Activated CD8-positive, alpha-beta T cell treated with anti-CD3 and anti-CD28 coated beads, Interleukin-2, amount 10 ng/mL, durations not matched to agents 7 days and 5 days (primary cell): ENCODE results near the gene RABEP1. TPM values are rescaled to one million over a fixed set of nuclear protein-coding genes. Genes with fewer than 3 reads are reported as not detected.
A peak's percentile ranks its signal among the peaks of the same experiment; 100 is the strongest.

Experiments
- ATAC-seq: fragments of 150-1000 bp; cut with Tn5 transposase; one replicate; pipeline ENCODE4 v1.10.0; 2021; ENCODE audit warnings: moderate library complexity
- CTCF ChIA-PET: fragments of 350-600 bp; sonication (Branson Sonifier 250); formaldehyde crosslinking; loops from one replicate; lab custom pipeline; 2021; ENCODE audit warnings: antibody characterized with exemption; lab: Charles Lee
- POLR2A ChIA-PET: fragments of 350-600 bp; sonication (Branson Sonifier 250); formaldehyde crosslinking; loops from one replicate; lab custom pipeline; 2021; ENCODE audit warnings: antibody characterized with exemption; lab: Charles Lee
- DNase-seq: peaks from one replicate; pipeline ENCODE4 v3.0.0-alpha.2; 2020
- H3K27ac Mint-ChIP-seq: one replicate; pipeline ENCODE4 v1.8.0; 2021; ENCODE audit warnings: mild to moderate bottlenecking, mixed read lengths
- H3K27me3 Mint-ChIP-seq: one replicate; pipeline ENCODE4 v1.8.0; 2021; ENCODE audit warnings: low read depth, mixed read lengths
- H3K36me3 Mint-ChIP-seq: one replicate; pipeline ENCODE4 v1.8.0; 2021; ENCODE audit warnings: low read depth, mixed read lengths
- H3K4me1 Mint-ChIP-seq: one replicate; pipeline ENCODE4 v1.8.0; 2021; ENCODE audit warnings: low read depth, mixed read lengths
- H3K4me3 Mint-ChIP-seq: one replicate; pipeline ENCODE4 v1.8.0; 2021; ENCODE audit warnings: mild to moderate bottlenecking, mixed read lengths
- H3K9me3 Mint-ChIP-seq: one replicate; pipeline ENCODE4 v1.8.0; 2022; ENCODE audit warnings: mixed read lengths; ENCODE audit not compliant: insufficient read depth
- total RNA-seq, 2 experiments: library from RNA; stranded (reverse); gene quantifications; one replicate each; pipeline ENCODE4 v1.2.3, GENCODE V29; 2021

RABEP1 gene
- total RNA-seq, 2 experiments from 2014 or later, result 37.5 to 37.8 TPM

GRCh38 chr17:5282642-5283217 is 646 bp downstream of the RABEP1 start:
- peaks cover 24% of the 10 kb centered on the region for H3K4me1 Mint-ChIP-seq
- no peaks in the 10 kb centered on the region for H3K9me3 Mint-ChIP-seq
- ChIA-PET POLR2A (interaction anchor here (0.5 to 1.4 kb wide), 4 partner anchors 15 to 186 kb away, joined by 3 read pairs; partner anchors contain the start of gene DHX33), CTCF (interaction anchor here (1.0 to 2.4 kb wide), 4 partner anchors 24 to 156 kb away, joined by 3 to 10 read pairs (median 4); partner anchors contain the start of gene C1QBP)
- H3K27me3 Mint-ChIP-seq, result no peaks in the 10 kb centered on the region
- H3K4me3 Mint-ChIP-seq, result peak overlapping the region; percentile 87
- DNase-seq, result peak; percentile 47
- peak overlapping the region; percentile 87 for H3K27ac Mint-ChIP-seq
- peaks cover 11% of the 10 kb centered on the region for H3K36me3 Mint-ChIP-seq
- ATAC-seq, result peak; percentile 45

- CTCF ChIA-PET, result interaction anchor here (1.2 to 2.4 kb wide), 3 partner anchors 23 to 155 kb away, joined by 3 to 10 read pairs (median 4); partner anchors contain the start of gene C1QBP
- H3K4me3 Mint-ChIP-seq, result peak overlapping the region; percentile 87
Measured at GRCh38 chr17:5283571-5284315, 1.7 kb downstream of the RABEP1 start.

GRCh38 chr17:5284681-5285080 is 2.6 kb downstream of the RABEP1 start:
- CTCF ChIA-PET, result no interaction called here
- H3K4me1 Mint-ChIP-seq, result peaks cover 33% of the 10 kb centered on the region

More at GRCh38 chr17:5283571-5284315, 1.7 kb downstream of the RABEP1 start:
- Mint-ChIP-seq H3K9me3 (no peaks in the 10 kb centered on the region), H3K27me3 (no peaks in the 10 kb centered on the region), H3K36me3 (peaks cover 13% of the 10 kb centered on the region), H3K27ac (peak overlapping the region; percentile 17), H3K4me1 (peaks cover 28% of the 10 kb centered on the region)
- ATAC-seq, result no peak
- no peak for DNase-seq
- POLR2A ChIA-PET, result interaction anchor here (0.6 to 1.2 kb wide), 7 partner anchors 13 to 233 kb away, joined by 3 to 5 read pairs (median 3); partner anchors contain the start of gene NUP88

GRCh38 chr17:5286846-5287245 is 4.8 kb downstream of the RABEP1 start:
- POLR2A ChIA-PET, result no interaction called here
- peaks cover 27% of the 10 kb centered on the region for H3K4me1 Mint-ChIP-seq
- H3K36me3 Mint-ChIP-seq, result peaks cover 13% of the 10 kb centered on the region
- ATAC-seq, result no peak
- no peak overlapping the region for H3K4me3 Mint-ChIP-seq
- no peaks in the 10 kb centered on the region for H3K9me3 Mint-ChIP-seq
- DNase-seq, result no peak
- no peak overlapping the region for H3K27ac Mint-ChIP-seq
- H3K27me3 Mint-ChIP-seq, result no peaks in the 10 kb centered on the region
- CTCF ChIA-PET, result no interaction called here

More at GRCh38 chr17:5284681-5285080, 2.6 kb downstream of the RABEP1 start:
- H3K9me3 Mint-ChIP-seq, result no peaks in the 10 kb centered on the region
- no peak overlapping the region for H3K4me3 Mint-ChIP-seq
- no peak for ATAC-seq
- no peak overlapping the region for H3K27ac Mint-ChIP-seq
- no peak for DNase-seq
- POLR2A ChIA-PET, result interaction anchor here (0.6 to 1.2 kb wide), 3 partner anchors 25 to 135 kb away, joined by 3 read pairs; partner anchors contain the start of gene NUP88
- no peaks in the 10 kb centered on the region for H3K27me3 Mint-ChIP-seq
- H3K36me3 Mint-ChIP-seq, result peaks cover 13% of the 10 kb centered on the region

- POLR2A ChIA-PET, result no interaction called here
Measured at GRCh38 chr17:5291683-5292350, 9.7 kb downstream of the RABEP1 start.

GRCh38 chr17:5297245-5297644 is 15.2 kb downstream of the RABEP1 start:
- Mint-ChIP-seq H3K4me3 (no peak overlapping the region), H3K27ac (no peak overlapping the region), H3K36me3 (peaks cover 14% of the 10 kb centered on the region), H3K4me1 (peaks cover 3% of the 10 kb centered on the region), H3K9me3 (no peaks in the 10 kb centered on the region), H3K27me3 (no peaks in the 10 kb centered on the region)
- ATAC-seq (no peak), DNase-seq (no peak)
- CTCF ChIA-PET, result interaction anchor here (0.9 to 2.7 kb wide), 6 partner anchors 10 to 105 kb away, joined by 3 to 27 read pairs (median 3); partner anchors contain the start of gene RABEP1
- POLR2A ChIA-PET, result interaction anchor here (0.6 to 1.5 kb wide), 3 partner anchors 13 to 93 kb away, joined by 3 to 5 read pairs (median 3); no protein-coding TSS in a partner anchor

More at GRCh38 chr17:5291683-5292350, 9.7 kb downstream of the RABEP1 start:
- ATAC-seq (no peak), DNase-seq (no peak)
- Mint-ChIP-seq H3K36me3 (peaks cover 13% of the 10 kb centered on the region), H3K4me3 (no peak overlapping the region), H3K27ac (no peak overlapping the region), H3K4me1 (peaks cover 13% of the 10 kb centered on the region), H3K27me3 (no peaks in the 10 kb centered on the region), H3K9me3 (no peaks in the 10 kb centered on the region)
- CTCF ChIA-PET, result no interaction called here

- ATAC-seq, result no peak
- ChIA-PET CTCF (no interaction called here), POLR2A (no interaction called here)
- no peaks in the 10 kb centered on the region for H3K9me3 Mint-ChIP-seq
- no peak for DNase-seq
- H3K4me1 Mint-ChIP-seq, result peaks cover 3% of the 10 kb centered on the region
- H3K4me3 Mint-ChIP-seq, result no peak overlapping the region
- H3K27me3 Mint-ChIP-seq, result no peaks in the 10 kb centered on the region
- peaks cover 14% of the 10 kb centered on the region for H3K36me3 Mint-ChIP-seq
- H3K27ac Mint-ChIP-seq, result no peak overlapping the region
Measured at GRCh38 chr17:5299383-5299782, 17.3 kb downstream of the RABEP1 start.

GRCh38 chr17:5304636-5305035 is 22.6 kb downstream of the RABEP1 start:
- Mint-ChIP-seq H3K27ac (no peak overlapping the region), H3K36me3 (peaks cover 11% of the 10 kb centered on the region), H3K4me3 (no peak overlapping the region), H3K9me3 (no peaks in the 10 kb centered on the region), H3K27me3 (no peaks in the 10 kb centered on the region), H3K4me1 (peaks cover 12% of the 10 kb centered on the region)
- DNase-seq, result no peak
- ChIA-PET POLR2A (no interaction called here), CTCF (interaction anchor here (0.7 to 4.0 kb wide), 4 partner anchors 8 to 14 kb away, joined by 3 to 27 read pairs (median 4); no protein-coding TSS in a partner anchor)
- ATAC-seq, result no peak

- Mint-ChIP-seq H3K4me3 (no peak overlapping the region), H3K9me3 (no peaks in the 10 kb centered on the region), H3K4me1 (peaks cover 21% of the 10 kb centered on the region), H3K27me3 (no peaks in the 10 kb centered on the region), H3K36me3 (peaks cover 26% of the 10 kb centered on the region), H3K27ac (no peak overlapping the region)
- ChIA-PET POLR2A (interaction anchor here (1.1 kb wide), 1 partner anchor 25 kb away, joined by 3 read pairs; no protein-coding TSS in a partner anchor), CTCF (no interaction called here)
- DNase-seq, result no peak
- no peak for ATAC-seq
Measured at GRCh38 chr17:5309851-5310250, 27.8 kb downstream of the RABEP1 start.

GRCh38 chr17:5325851-5326250 is 43.8 kb downstream of the RABEP1 start:
- Mint-ChIP-seq H3K4me1 (peaks cover 18% of the 10 kb centered on the region), H3K9me3 (peaks cover 6% of the 10 kb centered on the region), H3K36me3 (peaks cover 15% of the 10 kb centered on the region), H3K27ac (no peak overlapping the region), H3K4me3 (no peak overlapping the region), H3K27me3 (no peaks in the 10 kb centered on the region)
- ChIA-PET POLR2A (no interaction called here), CTCF (no interaction called here)
- ATAC-seq, result no peak
- DNase-seq, result no peak

GRCh38 chr17:5329784-5330557 is 47.9 kb downstream of the RABEP1 start:
- ChIA-PET CTCF (interaction anchor here (0.8 to 1.2 kb wide), 2 partner anchors 16 to 109 kb away, joined by 3 read pairs; partner anchors contain the start of gene C1QBP), POLR2A (no interaction called here)
- Mint-ChIP-seq H3K9me3 (no peaks in the 10 kb centered on the region), H3K4me1 (peaks cover 18% of the 10 kb centered on the region), H3K4me3 (no peak overlapping the region), H3K36me3 (peaks cover 19% of the 10 kb centered on the region), H3K27ac (peak overlapping the region; percentile 3), H3K27me3 (no peaks in the 10 kb centered on the region)
- ATAC-seq (no peak), DNase-seq (no peak)
